OCI-LY7 (cell line): ENCODE results near the gene KLK3.

ENCODE experiments used
- CTCF ChIP-seq: fragments of 200-600 bp; sonication (generic); conservative IDR thresholded peaks from 2 replicates; pipeline ENCODE4 v1.5.1; 2014; ENCODE audit warnings: mild to moderate bottlenecking, antibody characterized with exemption, low read length, moderate library complexity, mixed read lengths
- EZH2phosphoT487 ChIP-seq: fragments of 200-600 bp; sonication (generic); IDR thresholded peaks from 2 replicates; pipeline ENCODE4 v1.6.1; 2018; ENCODE audit warnings: low read depth, borderline replicate concordance, mild to moderate bottlenecking, mixed run types, antibody characterized with exemption, low read length, moderate library complexity, mixed read lengths

- TF ChIP-seq EZH2phosphoT487 (no peak), CTCF (no peak)
Measured at GRCh38 chr19:50827476-50827875, 27.2 kb upstream of the KLK3 start.
